OCI-LY7 (cell line): ENCODE data around the gene LHFPL6. TPM values are rescaled to one million over a fixed set of nuclear protein-coding genes. Genes with fewer than 3 reads are reported as not detected.

Experiments used
- BruUV-seq: library from RNA; stranded (reverse); fragments of 400-500 nt; replicated peaks from 2 replicates; lab custom pipeline; 2021; lab: Mats Ljungman, UMichigan
- CTCF ChIA-PET: fragments of 300-600 bp; sonication (Branson Sonifier 250); formaldehyde crosslinking; loops from one replicate; lab custom pipeline; 2022; ENCODE audit warnings: antibody characterized with exemption; ENCODE audit not compliant: unreplicated experiment; lab: Charles Lee
- POLR2A ChIA-PET: fragments of 300-600 bp; sonication (Branson Sonifier 250); formaldehyde crosslinking; loops from one replicate; lab custom pipeline; 2022; ENCODE audit warnings: antibody characterized with exemption; lab: Charles Lee
- DNase-seq: peaks from one replicate; pipeline ENCODE4 v3.0.0-alpha.2; 2015; ENCODE audit warnings: low spot score
- H2AFZ ChIP-seq: fragments of 200-600 bp; sonication (generic), shearing (Covaris generic); 2 replicates; pipeline ENCODE4 v1.6.1; 2014; ENCODE audit warnings: mild to moderate bottlenecking, antibody characterized with exemption, low read length, moderate library complexity
- H3K27ac ChIP-seq: fragments of 200-600 bp; sonication (generic); 2 replicates; pipeline ENCODE4 v1.5.1; 2014; ENCODE audit warnings: mixed run types, low read depth, mild to moderate bottlenecking, moderate library complexity, low read length, inconsistent platforms; ENCODE audit not compliant: poor library complexity, severe bottlenecking
- H3K36me3 ChIP-seq: fragments of 200-600 bp; sonication (generic); 2 replicates; pipeline ENCODE4 v1.6.1; 2014; ENCODE audit warnings: mild to moderate bottlenecking, antibody characterized with exemption, low read length, moderate library complexity, mixed read lengths; ENCODE audit not compliant: insufficient read depth
- H3K4me1 ChIP-seq: fragments of 200-600 bp; sonication (generic); 2 replicates; pipeline ENCODE4 v1.5.1; 2014; ENCODE audit warnings: mild to moderate bottlenecking, low read length; ENCODE audit not compliant: insufficient read depth, poor library complexity, severe bottlenecking
- H3K4me2 ChIP-seq: fragments of 200-600 bp; sonication (generic); 2 replicates; pipeline ENCODE4 v1.6.1; 2014; ENCODE audit warnings: mild to moderate bottlenecking, low read length
- H3K4me3 ChIP-seq: fragments of 200-600 bp; sonication (generic); 2 replicates; pipeline ENCODE4 v1.5.1; 2014; ENCODE audit warnings: mild to moderate bottlenecking, low read depth, low read length; ENCODE audit not compliant: poor library complexity, severe bottlenecking
- H3K79me2 ChIP-seq: fragments of 200-600 bp; sonication (generic); 2 replicates; pipeline ENCODE4 v1.6.1; 2016; ENCODE audit warnings: low read depth, mild to moderate bottlenecking, low read length, moderate library complexity, mixed read lengths; ENCODE audit not compliant: insufficient read depth
- H3K9me2 ChIP-seq: fragments of 200-600 bp; sonication (generic); 2 replicates; pipeline ENCODE4 v1.6.1; 2016; ENCODE audit warnings: mild to moderate bottlenecking, low read length, mixed read lengths; ENCODE audit not compliant: insufficient read depth
- H3K9me3 ChIP-seq: fragments of 200-600 bp; sonication (generic); 2 replicates; pipeline ENCODE4 v1.6.1; 2014; ENCODE audit warnings: mild to moderate bottlenecking, mixed run types, low read length, mixed read lengths
- H4K20me1 ChIP-seq: fragments of 200-600 bp; sonication (generic); 2 replicates; pipeline ENCODE4 v1.6.1; 2014; ENCODE audit warnings: mild to moderate bottlenecking, antibody characterized with exemption, low read length, moderate library complexity, mixed read lengths; ENCODE audit not compliant: insufficient read depth
- EZH2phosphoT487 ChIP-seq: fragments of 200-600 bp; sonication (generic); IDR thresholded peaks from 2 replicates; pipeline ENCODE4 v1.6.1; 2018; ENCODE audit warnings: low read depth, borderline replicate concordance, mild to moderate bottlenecking, mixed run types, antibody characterized with exemption, low read length, moderate library complexity, mixed read lengths
- intact Hi-C: fragments of 100-400 bp; cut with micrococcal nuclease; formaldehyde crosslinking; loops from one replicate; pipeline ENCODE4 v1.10.0; 2022; ENCODE audit not compliant: unreplicated experiment
- total RNA-seq, 2 experiments: library from RNA; depleted of rRNA in 1 of 2; stranded (reverse); fragments of >200 nt in 1 of 2; shearing (Covaris generic) in 1 of 2; gene quantifications; 2 replicates each; pipeline ENCODE4 v1.2.3, GENCODE V29; 2014 to 2022
- TF ChIP-seq, protein P1 (sequence below): fragments of 200-600 bp; sonication (generic); conservative IDR thresholded peaks from 2 replicates; pipeline ENCODE4 v1.5.1; 2014; ENCODE audit warnings: mild to moderate bottlenecking, antibody characterized with exemption, low read length, moderate library complexity, mixed read lengths

The LHFPL6 gene
- total RNA-seq, 2 experiments from 2014 or later: 15.1 to 27.7 TPM

DNA sequence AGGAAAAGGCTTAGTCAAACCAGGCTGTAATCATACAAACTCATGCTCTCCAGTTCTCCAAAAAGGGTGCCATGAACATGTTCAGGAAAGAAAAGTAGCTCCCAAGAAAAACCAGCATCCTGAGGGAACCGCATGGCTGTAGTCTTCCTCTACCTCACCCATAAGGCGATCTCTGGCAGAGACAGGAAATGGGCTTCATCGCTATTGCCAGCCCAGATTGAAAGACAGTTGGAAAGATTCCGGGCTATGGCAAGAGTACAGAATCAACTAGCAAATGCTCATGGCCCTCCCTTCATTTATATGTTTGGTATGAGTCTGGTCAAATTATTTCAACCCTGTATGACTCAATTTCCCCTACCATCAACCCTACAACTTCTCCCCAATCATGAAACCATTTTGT, 140.1 kb downstream of the LHFPL6 start:
- Histone ChIP-seq H3K9me2 (no peaks in the 10 kb centered on the region), H3K4me2 (no peak overlapping the region), H3K4me1 (no peaks in the 10 kb centered on the region), H2AFZ (no peak overlapping the region), H3K27ac (no peak overlapping the region), H3K36me3 (no peaks in the 10 kb centered on the region), H3K9me3 (no peaks in the 10 kb centered on the region), H3K79me2 (no peaks in the 10 kb centered on the region), H3K4me3 (no peak overlapping the region), H4K20me1 (no peaks in the 10 kb centered on the region)
- CTCF ChIA-PET: no interaction called here
- no TSS peak for BruUV-seq
- DNase-seq: no peak
- no peak for TF ChIP-seq EZH2phosphoT487
- TF ChIP-seq, protein P1, sequence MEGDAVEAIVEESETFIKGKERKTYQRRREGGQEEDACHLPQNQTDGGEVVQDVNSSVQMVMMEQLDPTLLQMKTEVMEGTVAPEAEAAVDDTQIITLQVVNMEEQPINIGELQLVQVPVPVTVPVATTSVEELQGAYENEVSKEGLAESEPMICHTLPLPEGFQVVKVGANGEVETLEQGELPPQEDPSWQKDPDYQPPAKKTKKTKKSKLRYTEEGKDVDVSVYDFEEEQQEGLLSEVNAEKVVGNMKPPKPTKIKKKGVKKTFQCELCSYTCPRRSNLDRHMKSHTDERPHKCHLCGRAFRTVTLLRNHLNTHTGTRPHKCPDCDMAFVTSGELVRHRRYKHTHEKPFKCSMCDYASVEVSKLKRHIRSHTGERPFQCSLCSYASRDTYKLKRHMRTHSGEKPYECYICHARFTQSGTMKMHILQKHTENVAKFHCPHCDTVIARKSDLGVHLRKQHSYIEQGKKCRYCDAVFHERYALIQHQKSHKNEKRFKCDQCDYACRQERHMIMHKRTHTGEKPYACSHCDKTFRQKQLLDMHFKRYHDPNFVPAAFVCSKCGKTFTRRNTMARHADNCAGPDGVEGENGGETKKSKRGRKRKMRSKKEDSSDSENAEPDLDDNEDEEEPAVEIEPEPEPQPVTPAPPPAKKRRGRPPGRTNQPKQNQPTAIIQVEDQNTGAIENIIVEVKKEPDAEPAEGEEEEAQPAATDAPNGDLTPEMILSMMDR: no peak
- intact Hi-C loops: no loop called here
- POLR2A ChIA-PET: no interaction called here

DNA sequence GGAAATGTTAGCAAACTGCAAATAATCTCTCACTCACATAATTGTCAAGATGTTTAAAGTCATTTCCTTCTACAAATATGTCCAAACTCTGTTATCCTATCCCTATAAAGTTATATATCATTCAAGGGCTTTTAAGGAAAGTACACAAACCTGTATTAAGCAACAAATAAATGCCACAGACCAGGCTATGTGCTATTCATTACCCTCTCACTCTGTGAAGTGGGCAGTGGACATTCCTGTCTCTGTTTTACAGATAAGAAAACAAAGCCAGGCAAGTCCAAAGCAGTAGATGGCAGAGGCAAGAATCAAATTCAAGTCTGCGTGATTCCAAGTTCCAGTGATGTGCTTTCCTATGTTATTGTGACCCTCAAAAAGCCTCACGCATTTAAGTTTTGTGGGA, 140.6 kb downstream of the LHFPL6 start:
- CTCF ChIA-PET: no interaction called here
- Histone ChIP-seq H3K4me1 (no peaks in the 10 kb centered on the region), H3K9me3 (no peaks in the 10 kb centered on the region), H3K9me2 (no peaks in the 10 kb centered on the region), H4K20me1 (no peaks in the 10 kb centered on the region), H3K4me3 (no peak overlapping the region), H3K27ac (no peak overlapping the region), H3K79me2 (no peaks in the 10 kb centered on the region), H3K36me3 (no peaks in the 10 kb centered on the region), H2AFZ (no peak overlapping the region), H3K4me2 (no peak overlapping the region)
- POLR2A ChIA-PET: interaction anchor here (0.5 kb wide), 1 partner anchor 399 kb away, joined by 4 read pairs; no protein-coding TSS in a partner anchor
- intact Hi-C loops: no loop called here
- no peak for TF ChIP-seq EZH2phosphoT487
- TF ChIP-seq, protein P1: no peak
- DNase-seq: no peak
- no TSS peak for BruUV-seq

DNA sequence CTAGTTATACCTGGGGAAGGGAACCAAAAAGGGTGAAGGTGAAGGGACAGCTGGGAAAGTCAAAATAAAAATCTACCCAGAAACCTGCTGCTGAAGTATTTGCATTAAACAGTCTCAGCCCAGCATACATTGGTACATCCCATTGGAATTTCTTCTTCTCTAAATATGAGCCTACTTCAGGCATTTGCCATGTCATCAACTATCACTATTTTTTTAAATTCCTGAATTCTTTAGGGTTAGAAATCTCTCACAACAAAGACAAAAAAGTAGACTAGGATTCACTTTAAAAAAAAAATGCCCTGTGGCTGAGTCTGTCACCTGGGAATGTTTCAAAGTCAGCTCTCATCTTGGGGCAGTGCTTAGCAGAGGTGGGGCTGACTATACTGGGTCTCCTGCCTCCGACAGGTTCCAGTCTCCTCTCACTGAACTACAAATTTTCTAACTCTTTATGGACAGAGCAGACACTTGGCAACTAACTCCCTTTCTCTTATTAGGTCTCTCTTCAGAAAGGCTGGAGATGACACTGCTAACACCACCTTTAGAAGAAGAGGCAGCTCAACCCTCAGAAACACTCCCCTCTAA, 141.2 kb downstream of the LHFPL6 start:
- DNase-seq: no peak
- Histone ChIP-seq H3K4me3 (no peak overlapping the region), H3K4me2 (no peak overlapping the region), H3K79me2 (no peaks in the 10 kb centered on the region), H2AFZ (no peak overlapping the region), H3K9me2 (no peaks in the 10 kb centered on the region), H3K27ac (no peak overlapping the region), H3K36me3 (no peaks in the 10 kb centered on the region), H3K9me3 (no peaks in the 10 kb centered on the region), H4K20me1 (no peaks in the 10 kb centered on the region), H3K4me1 (no peaks in the 10 kb centered on the region)
- ChIA-PET POLR2A (interaction anchor here (0.5 kb wide), 2 partner anchors 150 to 400 kb away, joined by 3 to 4 read pairs; no protein-coding TSS in a partner anchor), CTCF (no interaction called here)
- intact Hi-C loops: no loop called here
- TF ChIP-seq, protein P1: no peak
- no peak for TF ChIP-seq EZH2phosphoT487
- no TSS peak for BruUV-seq
